ENCODE data around the gene CPT1B. TPM values are rescaled to one million over a fixed set of nuclear protein-coding genes. Genes with fewer than 3 reads are reported as not detected.

The CPT1B gene
- polyA plus RNA-seq, 3 donors, result 0.18 to 66.9 TPM; not detected in 1

- Histone ChIP-seq H3K79me2 (ENCODE audit: insufficient read depth, low read length) (no peaks in the 10 kb centered on the region), H3K27ac (ENCODE audit: low read depth in 1 of 2, low read length in 2 of 2) (no peak overlapping the region), H3K27me3 (ENCODE audit: control insufficient read depth in 2 of 2, insufficient read depth in 2 of 2, low read length in 2 of 2) (no peaks in the 10 kb centered on the region), H4K20me1 (ENCODE audit: insufficient read depth, low read length) (peaks cover 4% of the 10 kb centered on the region), H3K4me1 (ENCODE audit: control insufficient read depth in 1 of 2, insufficient read depth in 2 of 2, low read length in 2 of 2) (peaks cover 11 to 14% of the 10 kb centered on the region in 2 donors), H3K9ac (ENCODE audit: insufficient read depth, low read length, poor library complexity, severe bottlenecking) (no peak overlapping the region), H3K4me2 (replicated peaks; ENCODE audit: extremely low read depth, low read length, poor library complexity, severe bottlenecking) (no peak overlapping the region), H2AFZ (ENCODE audit: insufficient read depth, low read depth, low read length, poor library complexity, severe bottlenecking) (no peak overlapping the region), H3K36me3 (replicated peaks in 1 of 2; ENCODE audit: control insufficient read depth in 1 of 2, insufficient read depth in 2 of 2, low read length in 2 of 2) (peaks cover 27 to 67% of the 10 kb centered on the region in 2 donors), H3K9me3 (replicated peaks in 1 of 2; ENCODE audit: control insufficient read depth in 1 of 2, insufficient read depth in 1 of 2, low read length in 2 of 2) (no peaks in the 10 kb centered on the region), H3K4me3 (replicated peaks in 1 of 3; ENCODE audit: low read depth in 2 of 3, low read length in 3 of 3) (no peak overlapping the region)
- Mint-ChIP-seq H3K27ac (no peak overlapping the region), H3K36me3 (peaks cover 46 to 75% of the 10 kb centered on the region in 2 donors), H3K4me1 (peaks cover 13% of the 10 kb centered on the region), H3K4me3 (no peak overlapping the region), H3K27me3 (ENCODE audit: low read depth in 3 of 3) (peaks cover 0 to 11% (median 8%) of the 10 kb centered on the region in 3 donors), H3K9me3 (no peaks in the 10 kb centered on the region)
- intact Hi-C loops (cut with micrococcal nuclease), result no loop called here
- 93% methylated on average over 24 of the region's 26 CpGs for WGBS (ENCODE audit: insufficient coverage)
- TF ChIP-seq, protein P1, sequence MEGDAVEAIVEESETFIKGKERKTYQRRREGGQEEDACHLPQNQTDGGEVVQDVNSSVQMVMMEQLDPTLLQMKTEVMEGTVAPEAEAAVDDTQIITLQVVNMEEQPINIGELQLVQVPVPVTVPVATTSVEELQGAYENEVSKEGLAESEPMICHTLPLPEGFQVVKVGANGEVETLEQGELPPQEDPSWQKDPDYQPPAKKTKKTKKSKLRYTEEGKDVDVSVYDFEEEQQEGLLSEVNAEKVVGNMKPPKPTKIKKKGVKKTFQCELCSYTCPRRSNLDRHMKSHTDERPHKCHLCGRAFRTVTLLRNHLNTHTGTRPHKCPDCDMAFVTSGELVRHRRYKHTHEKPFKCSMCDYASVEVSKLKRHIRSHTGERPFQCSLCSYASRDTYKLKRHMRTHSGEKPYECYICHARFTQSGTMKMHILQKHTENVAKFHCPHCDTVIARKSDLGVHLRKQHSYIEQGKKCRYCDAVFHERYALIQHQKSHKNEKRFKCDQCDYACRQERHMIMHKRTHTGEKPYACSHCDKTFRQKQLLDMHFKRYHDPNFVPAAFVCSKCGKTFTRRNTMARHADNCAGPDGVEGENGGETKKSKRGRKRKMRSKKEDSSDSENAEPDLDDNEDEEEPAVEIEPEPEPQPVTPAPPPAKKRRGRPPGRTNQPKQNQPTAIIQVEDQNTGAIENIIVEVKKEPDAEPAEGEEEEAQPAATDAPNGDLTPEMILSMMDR (IDR thresholded peaks at IDR 0.05), result no peak
- no peak for DNase-seq
Measured at GRCh38 chr22:50573491-50574382, 4.5 kb downstream of the CPT1B start.

GRCh38 chr22:50572965-50573364 is 5.3 kb downstream of the CPT1B start:
- no peaks in the 10 kb centered on the region for H3K79me2 ChIP-seq (ENCODE audit: insufficient read depth, low read length)
- Mint-ChIP-seq H3K4me3 (no peak overlapping the region), H3K9me3 (no peaks in the 10 kb centered on the region), H3K27ac (no peak overlapping the region), H3K36me3 (peaks cover 46 to 80% of the 10 kb centered on the region in 2 donors), H3K27me3 (ENCODE audit: low read depth in 3 of 3) (peaks cover 0 to 7% (median 4%) of the 10 kb centered on the region in 3 donors), H3K4me1 (peaks cover 8% of the 10 kb centered on the region)
- H3K4me3 ChIP-seq (replicated peaks in 1 of 3; ENCODE audit: low read depth in 2 of 3, low read length in 3 of 3), result no peak overlapping the region
- no peak overlapping the region for H3K27ac ChIP-seq (ENCODE audit: low read depth in 1 of 2, low read length in 2 of 2)
- TF ChIP-seq, protein P1 (IDR thresholded peaks at IDR 0.05), result no peak
- no peak for DNase-seq
- peaks cover 6 to 7% of the 10 kb centered on the region in 2 donors for H3K4me1 ChIP-seq (ENCODE audit: control insufficient read depth in 1 of 2, insufficient read depth in 2 of 2, low read length in 2 of 2)
- H3K9me3 ChIP-seq (replicated peaks in 1 of 2; ENCODE audit: control insufficient read depth in 1 of 2, insufficient read depth in 1 of 2, low read length in 2 of 2), result no peaks in the 10 kb centered on the region
- H3K9ac ChIP-seq (ENCODE audit: insufficient read depth, low read length, poor library complexity, severe bottlenecking), result no peak overlapping the region
- H4K20me1 ChIP-seq (ENCODE audit: insufficient read depth, low read length), result no peaks in the 10 kb centered on the region
- intact Hi-C loops (cut with micrococcal nuclease), result no loop called here
- H3K27me3 ChIP-seq (ENCODE audit: control insufficient read depth in 2 of 2, insufficient read depth in 2 of 2, low read length in 2 of 2), result no peaks in the 10 kb centered on the region
- H3K36me3 ChIP-seq (replicated peaks in 1 of 2; ENCODE audit: control insufficient read depth in 1 of 2, insufficient read depth in 2 of 2, low read length in 2 of 2), result peaks cover 31 to 70% of the 10 kb centered on the region in 2 donors
- no peak overlapping the region for H2AFZ ChIP-seq (ENCODE audit: insufficient read depth, low read depth, low read length, poor library complexity, severe bottlenecking)
- 100% methylated on average over 5 of the region's 11 CpGs for WGBS (ENCODE audit: insufficient coverage)
- H3K4me2 ChIP-seq (replicated peaks; ENCODE audit: extremely low read depth, low read length, poor library complexity, severe bottlenecking), result no peak overlapping the region

All from CD14-positive monocyte (primary cell).